GM12875 (cell line): ENCODE results near the gene NLN.
"Not testable (repeated sequence)": the region's sequence is repeated elsewhere in the genome, so short reads cannot be mapped to it uniquely, and the experiment has no call there.

Source experiments
- H3K4me3 ChIP-seq: one replicate; pipeline ENCODE4 v1.5.1; 2011; ENCODE audit warnings: low read depth, low read length, control low read depth
- CTCF ChIP-seq: IDR thresholded peaks from 2 replicates; pipeline ENCODE4 v1.5.1; 2011; ENCODE audit warnings: low read depth, mild to moderate bottlenecking, control low read depth, inconsistent platforms, low read length, moderate library complexity, borderline replicate concordance; ENCODE audit not compliant: insufficient read depth

Gene NLN

GRCh38 chr5:65766175-65766574, 44.2 kb downstream of the NLN start:
- no peak overlapping the region for H3K4me3 ChIP-seq
- TF ChIP-seq CTCF: no peak

- H3K4me3 ChIP-seq: no peak overlapping the region
- no peak for TF ChIP-seq CTCF
Observed at GRCh38 chr5:65766781-65767180, 44.8 kb downstream of the NLN start.

- TF ChIP-seq CTCF: no peak
- no peak overlapping the region for H3K4me3 ChIP-seq
Observed at GRCh38 chr5:65767565-65767964, 45.6 kb downstream of the NLN start.

- TF ChIP-seq CTCF: no peak
Observed at GRCh38 chr5:65768723-65769346, 46.8 kb downstream of the NLN start.

GRCh38 chr5:65769539-65769938, 47.5 kb downstream of the NLN start:
- H3K4me3 ChIP-seq: no peak overlapping the region
- no peak for TF ChIP-seq CTCF

More at GRCh38 chr5:65768723-65769346, 46.8 kb downstream of the NLN start:
- H3K4me3 ChIP-seq: no peak overlapping the region

GRCh38 chr5:65771266-65771665, 49.3 kb downstream of the NLN start:
- H3K4me3 ChIP-seq: no peak overlapping the region

GRCh38 chr5:65772963-65773362, 51.0 kb downstream of the NLN start:
- H3K4me3 ChIP-seq: not testable (repeated sequence)

More at GRCh38 chr5:65771266-65771665, 49.3 kb downstream of the NLN start:
- no peak for TF ChIP-seq CTCF
